HepG2 (cell line): ENCODE data around the gene RHBDL3. TPM values are rescaled to one million over a fixed set of nuclear protein-coding genes. Genes with fewer than 3 reads are reported as not detected.

Experiments used
- AKNA ChIP-seq: sonication (generic); formaldehyde crosslinking; IDR thresholded peaks from 2 replicates; pipeline ENCODE4 v1.4.0; 2020; ENCODE audit warnings: missing genetic modification reagents, borderline replicate concordance
- ELF3 ChIP-seq: IDR thresholded peaks from 2 replicates; pipeline ENCODE4 v1.6.1; 2016; ENCODE audit warnings: missing genetic modification reagents, missing compliant biosample characterization
- GMEB1 ChIP-seq: sonication (generic); formaldehyde crosslinking; IDR thresholded peaks from 2 replicates; pipeline ENCODE4 v1.5.1; 2020; ENCODE audit warnings: missing genetic modification reagents, mild to moderate bottlenecking, borderline replicate concordance
- KMT2B ChIP-seq: IDR thresholded peaks from 2 replicates; pipeline ENCODE4 v1.6.1; 2016; ENCODE audit warnings: missing genetic modification reagents, missing compliant biosample characterization
- PHF21A ChIP-seq: sonication (generic); formaldehyde crosslinking; IDR thresholded peaks from 2 replicates; pipeline ENCODE4 v1.5.0; 2020; ENCODE audit warnings: mild to moderate bottlenecking, missing genetic modification reagents
- PPARG ChIP-seq: conservative IDR thresholded peaks from 2 replicates; pipeline ENCODE4 v1.6.1; 2016; ENCODE audit warnings: missing biosample characterization, missing genetic modification reagents
- SMAD9 ChIP-seq: sonication (generic); formaldehyde crosslinking; IDR thresholded peaks from 2 replicates; pipeline ENCODE4 v1.5.1; 2020; ENCODE audit warnings: mild to moderate bottlenecking, missing genetic modification reagents
- SOX6 ChIP-seq, 2 experiments: fragments of 450-650 bp in 1 of 2; sonication (generic) in 1 of 2; formaldehyde crosslinking in 1 of 2; IDR thresholded peaks; 2 replicates each; pipeline versions ENCODE4 v1.4.0 to v1.6.1; 2017 to 2020; ENCODE audit warnings: antibody characterized with exemption in 1 of 2, mild to moderate bottlenecking in 1 of 2, missing genetic modification reagents in 1 of 2
- TEAD3 ChIP-seq: optimal IDR thresholded peaks from 2 replicates; pipeline ENCODE3; 2016; ENCODE audit warnings: borderline replicate concordance
- ZNF441 ChIP-seq: sonication (generic); formaldehyde crosslinking; IDR thresholded peaks from 2 replicates; pipeline ENCODE4 v1.7.0; 2021; ENCODE audit warnings: missing genetic modification reagents, borderline replicate concordance
- ZNF678 ChIP-seq: sonication (generic); formaldehyde crosslinking; IDR thresholded peaks from 2 replicates; pipeline ENCODE4 v1.4.0; 2020; ENCODE audit warnings: mild to moderate bottlenecking, missing genetic modification reagents
- polyA plus RNA-seq, 8 experiments: library from polyadenylated mRNA; depleted of rRNA in 3 of 8; stranded (reverse) in 7 of 8; unstranded in 1 of 8; fragments of >200 nt; fragmentation: Illumina TruSeq in 4 of 8; extraction: Trizol in 4 of 8; gene quantifications; 2 replicates each; pipeline versions ENCODE4 v1.2.1 to v1.2.3, GENCODE V29; 2011 to 2016; ENCODE audit warnings: low read depth in 4 of 8, missing spikeins in 1 of 8, mixed read lengths in 1 of 8; ENCODE audit not compliant: insufficient read depth in 1 of 8
- total RNA-seq, 5 experiments: library from RNA; depleted of rRNA; stranded (reverse); fragments of >200 nt; fragmentation: Illumina TruSeq; extraction: Trizol; gene quantifications; 2 replicates each; pipeline ENCODE4 v1.2.3, GENCODE V29; 2016; ENCODE audit warnings: low read depth in 1 of 5
- TF ChIP-seq, protein P1 (sequence below): sonication (generic); formaldehyde crosslinking; IDR thresholded peaks from 2 replicates; pipeline ENCODE4 v1.4.0; 2020; ENCODE audit warnings: missing genetic modification reagents, borderline replicate concordance
- TF ChIP-seq, protein P2 (sequence below): sonication (generic); formaldehyde crosslinking; IDR thresholded peaks from 2 replicates; pipeline ENCODE4 v1.4.0; 2020; ENCODE audit warnings: missing genetic modification reagents

RHBDL3 gene
- total and polyA plus RNA-seq, 2 of the 13 experiments (the other 11 are each of a cell fraction or from before 2014, with no cell fraction given) = 0.09 TPM; not detected in 1

DNA sequence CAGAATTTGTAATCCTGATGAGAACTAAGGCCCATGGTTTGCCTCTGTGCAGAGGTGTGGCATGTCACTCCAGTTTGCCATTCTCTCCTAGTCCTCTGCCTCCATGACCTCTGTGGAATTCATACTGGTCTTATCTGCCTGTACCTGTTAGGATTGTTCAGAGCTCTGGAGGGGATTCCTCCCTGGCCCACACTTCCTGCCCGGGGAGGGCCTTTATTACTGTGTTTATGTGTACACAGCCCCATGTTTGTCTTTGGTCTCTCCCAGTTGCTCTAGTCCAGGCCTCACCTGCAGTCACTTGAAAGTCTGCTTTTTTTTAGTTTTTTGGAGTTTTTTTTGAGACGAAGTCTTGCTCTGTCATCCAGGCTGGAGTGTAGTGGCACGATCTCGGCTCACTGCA lies 36.4 kb downstream of the RHBDL3 start (continued):
- TF ChIP-seq, protein P1, sequence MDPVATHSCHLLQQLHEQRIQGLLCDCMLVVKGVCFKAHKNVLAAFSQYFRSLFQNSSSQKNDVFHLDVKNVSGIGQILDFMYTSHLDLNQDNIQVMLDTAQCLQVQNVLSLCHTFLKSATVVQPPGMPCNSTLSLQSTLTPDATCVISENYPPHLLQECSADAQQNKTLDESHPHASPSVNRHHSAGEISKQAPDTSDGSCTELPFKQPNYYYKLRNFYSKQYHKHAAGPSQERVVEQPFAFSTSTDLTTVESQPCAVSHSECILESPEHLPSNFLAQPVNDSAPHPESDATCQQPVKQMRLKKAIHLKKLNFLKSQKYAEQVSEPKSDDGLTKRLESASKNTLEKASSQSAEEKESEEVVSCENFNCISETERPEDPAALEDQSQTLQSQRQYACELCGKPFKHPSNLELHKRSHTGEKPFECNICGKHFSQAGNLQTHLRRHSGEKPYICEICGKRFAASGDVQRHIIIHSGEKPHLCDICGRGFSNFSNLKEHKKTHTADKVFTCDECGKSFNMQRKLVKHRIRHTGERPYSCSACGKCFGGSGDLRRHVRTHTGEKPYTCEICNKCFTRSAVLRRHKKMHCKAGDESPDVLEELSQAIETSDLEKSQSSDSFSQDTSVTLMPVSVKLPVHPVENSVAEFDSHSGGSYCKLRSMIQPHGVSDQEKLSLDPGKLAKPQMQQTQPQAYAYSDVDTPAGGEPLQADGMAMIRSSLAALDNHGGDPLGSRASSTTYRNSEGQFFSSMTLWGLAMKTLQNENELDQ (CRISPR knock-in tag) = no peak
- TF ChIP-seq ZNF678 (CRISPR knock-in tag) (no peak), AKNA (no peak), SOX6 (IDR thresholded peaks at IDR 0.05) (no peak), SOX6 (CRISPR knock-in tag; IDR thresholded peaks at IDR 0.05) (peak; percentile 30; the same call in 1 of the 2 replicates), ELF3 (CRISPR knock-in tag) (0 out of 2 replicates have a peak, but pooled peaks have one; percentile 41), ZNF441 (CRISPR knock-in tag) (peak; percentile 15; the same call in 1 of the 2 replicates), SMAD9 (CRISPR knock-in tag) (no peak), KMT2B (CRISPR knock-in tag) (no peak), TEAD3 (CRISPR knock-in tag) (peak; percentile 42), PHF21A (CRISPR knock-in tag) (peak; percentile 61; the same call in 1 of the 2 replicates), PPARG (CRISPR knock-in tag) (peak; percentile 65; the same call in 1 of the 2 replicates), GMEB1 (no peak)
- TF ChIP-seq, protein P2, sequence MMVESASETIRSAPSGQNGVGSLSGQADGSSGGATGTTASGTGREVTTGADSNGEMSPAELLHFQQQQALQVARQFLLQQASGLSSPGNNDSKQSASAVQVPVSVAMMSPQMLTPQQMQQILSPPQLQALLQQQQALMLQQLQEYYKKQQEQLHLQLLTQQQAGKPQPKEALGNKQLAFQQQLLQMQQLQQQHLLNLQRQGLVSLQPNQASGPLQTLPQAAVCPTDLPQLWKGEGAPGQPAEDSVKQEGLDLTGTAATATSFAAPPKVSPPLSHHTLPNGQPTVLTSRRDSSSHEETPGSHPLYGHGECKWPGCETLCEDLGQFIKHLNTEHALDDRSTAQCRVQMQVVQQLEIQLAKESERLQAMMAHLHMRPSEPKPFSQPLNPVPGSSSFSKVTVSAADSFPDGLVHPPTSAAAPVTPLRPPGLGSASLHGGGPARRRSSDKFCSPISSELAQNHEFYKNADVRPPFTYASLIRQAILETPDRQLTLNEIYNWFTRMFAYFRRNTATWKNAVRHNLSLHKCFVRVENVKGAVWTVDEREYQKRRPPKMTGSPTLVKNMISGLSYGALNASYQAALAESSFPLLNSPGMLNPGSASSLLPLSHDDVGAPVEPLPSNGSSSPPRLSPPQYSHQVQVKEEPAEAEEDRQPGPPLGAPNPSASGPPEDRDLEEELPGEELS = peak; percentile 91
